Measurements from ENCODE around the gene BEAN1. TPM values are rescaled to one million over a fixed set of nuclear protein-coding genes. Genes with fewer than 3 reads are reported as not detected.

Gene BEAN1
- total RNA-seq, 1 donor from 2014 or later, result 6.7 TPM

DNA sequence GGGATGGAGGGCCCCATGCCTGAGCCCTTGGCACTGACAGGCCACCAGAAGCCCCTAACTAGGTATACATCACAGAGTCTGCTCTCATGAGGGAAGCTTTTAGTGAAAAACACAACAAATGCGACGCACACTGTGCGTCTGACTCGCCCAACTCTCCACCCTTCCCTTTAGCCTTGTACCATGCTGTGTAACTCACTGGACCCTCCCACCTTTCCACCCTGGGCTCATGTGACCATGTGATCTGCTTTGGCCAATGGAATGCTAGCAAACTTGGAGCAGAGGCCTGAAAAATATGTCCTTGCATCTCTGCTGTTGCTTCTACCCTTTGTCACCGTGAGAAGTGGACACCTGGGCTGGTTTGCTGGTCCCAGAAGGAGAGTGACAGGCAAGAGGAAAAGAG is 101.2 kb downstream of the BEAN1 start:
- Histone ChIP-seq H3K4me3 (ENCODE audit: low read depth, low read length) (no peak overlapping the region), H3K36me3 (ENCODE audit: control insufficient read depth, insufficient read depth, low read length) (peaks cover 1% of the 10 kb centered on the region), H3K27me3 (ENCODE audit: control insufficient read depth, insufficient read depth, low read length) (no peaks in the 10 kb centered on the region)
- DNase-seq (ENCODE audit: low read depth), result no peak
- TF ChIP-seq, protein P1, sequence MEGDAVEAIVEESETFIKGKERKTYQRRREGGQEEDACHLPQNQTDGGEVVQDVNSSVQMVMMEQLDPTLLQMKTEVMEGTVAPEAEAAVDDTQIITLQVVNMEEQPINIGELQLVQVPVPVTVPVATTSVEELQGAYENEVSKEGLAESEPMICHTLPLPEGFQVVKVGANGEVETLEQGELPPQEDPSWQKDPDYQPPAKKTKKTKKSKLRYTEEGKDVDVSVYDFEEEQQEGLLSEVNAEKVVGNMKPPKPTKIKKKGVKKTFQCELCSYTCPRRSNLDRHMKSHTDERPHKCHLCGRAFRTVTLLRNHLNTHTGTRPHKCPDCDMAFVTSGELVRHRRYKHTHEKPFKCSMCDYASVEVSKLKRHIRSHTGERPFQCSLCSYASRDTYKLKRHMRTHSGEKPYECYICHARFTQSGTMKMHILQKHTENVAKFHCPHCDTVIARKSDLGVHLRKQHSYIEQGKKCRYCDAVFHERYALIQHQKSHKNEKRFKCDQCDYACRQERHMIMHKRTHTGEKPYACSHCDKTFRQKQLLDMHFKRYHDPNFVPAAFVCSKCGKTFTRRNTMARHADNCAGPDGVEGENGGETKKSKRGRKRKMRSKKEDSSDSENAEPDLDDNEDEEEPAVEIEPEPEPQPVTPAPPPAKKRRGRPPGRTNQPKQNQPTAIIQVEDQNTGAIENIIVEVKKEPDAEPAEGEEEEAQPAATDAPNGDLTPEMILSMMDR (IDR thresholded peaks at IDR 0.05; ENCODE audit: insufficient read depth, low read length, poor library complexity, severe bottlenecking), result no peak

DNA sequence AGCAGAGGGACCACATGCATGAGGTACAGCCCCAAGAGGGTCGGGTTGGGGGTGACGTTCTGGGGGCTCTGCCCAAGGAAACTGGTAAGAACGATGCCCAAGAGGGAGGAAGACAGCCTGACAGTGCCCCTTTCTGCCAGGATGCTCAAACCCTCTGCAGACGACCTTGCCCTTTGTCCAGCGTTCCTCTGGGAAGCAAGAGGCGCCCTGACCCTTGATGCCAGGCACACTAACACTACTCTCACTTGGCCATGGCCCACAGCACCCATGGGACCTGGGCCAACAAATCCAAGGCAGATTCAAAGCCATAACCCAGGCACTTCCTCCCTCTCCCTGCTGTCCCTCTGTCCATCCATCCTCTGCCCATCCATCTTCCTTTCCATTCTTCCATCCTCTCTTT is 102.4 kb downstream of the BEAN1 start:
- TF ChIP-seq, protein P1 (IDR thresholded peaks at IDR 0.05; ENCODE audit: insufficient read depth, low read length, poor library complexity, severe bottlenecking), result no peak
- Histone ChIP-seq H3K36me3 (ENCODE audit: control insufficient read depth, insufficient read depth, low read length) (peaks cover 3% of the 10 kb centered on the region), H3K27me3 (ENCODE audit: control insufficient read depth, insufficient read depth, low read length) (no peaks in the 10 kb centered on the region), H3K4me3 (ENCODE audit: low read depth, low read length) (no peak overlapping the region)
- DNase-seq (ENCODE audit: low read depth), result no peak

Other genes starting within 250 kb of the BEAN1 start
- 0.67 and 2.1 TPM in 2 replicates for gene CDH5, start 60.6 kb upstream of the BEAN1 start, total RNA-seq
- gene TK2, start 122.8 kb downstream of the BEAN1 start, total RNA-seq, result 25.2 and 25.7 TPM in 2 replicates
- 120 and 129 TPM in 2 replicates for gene CKLF, start 125.3 kb downstream of the BEAN1 start, total RNA-seq
- gene CMTM1, start 139.1 kb downstream of the BEAN1 start, total RNA-seq, result 4.3 and 9.0 TPM in 2 replicates
- gene CMTM2, start 152.2 kb downstream of the BEAN1 start, total RNA-seq, result 0.54 and 1.4 TPM in 2 replicates
- gene CMTM3, start 177.4 kb downstream of the BEAN1 start, total RNA-seq, result 244 and 292 TPM in 2 replicates